ENCODE results near the gene PTPN1. TPM values are rescaled to one million over a fixed set of nuclear protein-coding genes. Genes with fewer than 3 reads are reported as not detected.

Gene PTPN1
- total and polyA plus RNA-seq, 2 of the 13 experiments (the other 11 are each of a cell fraction or from before 2014, with no cell fraction given): 17.7 to 37.2 TPM

- TF ChIP-seq MNT (IDR thresholded peaks at IDR 0.05) (no peak), ZIK1 (CRISPR knock-in tag; IDR thresholded peaks at IDR 0.05; ENCODE audit: borderline replicate concordance, low read depth) (peak; percentile 34; the same call in 1 of the 2 replicates), RNF2 (conservative IDR thresholded peaks at IDR 0.05; ENCODE audit: low read depth) (no peak), IRF2 (CRISPR knock-in tag; IDR thresholded peaks at IDR 0.05) (no peak), CEBPB (IDR thresholded peaks at IDR 0.05; ENCODE audit: borderline replicate concordance, low read depth, low read length) (peak; percentile 56; the same call in 1 of the 2 replicates), ZNF639 (CRISPR knock-in tag; conservative IDR thresholded peaks at IDR 0.05) (no peak), ZFP82 (CRISPR knock-in tag; IDR thresholded peaks at IDR 0.05; ENCODE audit: borderline replicate concordance) (no peak), GZF1 (CRISPR knock-in tag; IDR thresholded peaks at IDR 0.05) (no peak), KDM1A (CRISPR knock-in tag; IDR thresholded peaks at IDR 0.05) (no peak), ZBTB38 (CRISPR knock-in tag; IDR thresholded peaks at IDR 0.05) (peak; percentile 63; the same call in 1 of the 2 replicates)
Observed at GRCh38 chr20:50547964-50548363, 37.8 kb downstream of the PTPN1 start (continued).

GRCh38 chr20:50548396-50548795 lies 38.2 kb downstream of the PTPN1 start:
- H3K9me3 ChIP-seq (ENCODE audit: low read length): no peaks in the 10 kb centered on the region
- peaks cover 4 to 11% of the 10 kb centered on the region in 2 experiments; a peak in 4 of 5 replicates for H3K36me3 ChIP-seq (replicated peaks in 1 of 2; ENCODE audit: control insufficient read depth in 1 of 2, insufficient read depth in 2 of 2, low read length in 2 of 2)
- POLR2A ChIA-PET: interaction anchor here (1.1 kb wide), 1 partner anchor 8 kb away, joined by 3 read pairs; no protein-coding TSS in a partner anchor
- H4K20me1 ChIP-seq (ENCODE audit: insufficient read depth, low read length): no peaks in the 10 kb centered on the region
- TF ChIP-seq ZKSCAN5 (CRISPR knock-in tag; IDR thresholded peaks at IDR 0.05) (no peak), SNAI1 (CRISPR knock-in tag; IDR thresholded peaks at IDR 0.05; ENCODE audit: borderline replicate concordance) (no peak), ZNF280B (CRISPR knock-in tag; IDR thresholded peaks at IDR 0.05; ENCODE audit: borderline replicate concordance) (0 out of 2 replicates have a peak, but pooled peaks have one; percentile 19)
- intact Hi-C loops (cut with micrococcal nuclease; ENCODE audit: unreplicated experiment) (no loop called here), in situ Hi-C loops (cut with HindIII; ENCODE audit: extremely low pct_ligation_motif_present, low pct_unique_long_range_greater_than_20kb) (no loop called here)
- CTCF ChIA-PET (ENCODE audit: low intra/inter-chr PET ratio, low total read pairs): no interaction called here
- peaks cover 20% of the 10 kb centered on the region for H3K4me1 ChIP-seq (ENCODE audit: insufficient read depth, low read length)
- H3K4me3 ChIP-seq (replicated peaks in 1 of 3; ENCODE audit: insufficient read depth in 1 of 3, low read depth in 2 of 3, low read length in 3 of 3): no peak overlapping the region
- 96% methylated on average over 5 of the region's 5 CpGs for WGBS (ENCODE audit: low lambda C conversion rate)
- peaks cover 5% of the 10 kb centered on the region for H3K79me2 ChIP-seq (ENCODE audit: insufficient read depth, low read length)
- no peak overlapping the region for H2AFZ ChIP-seq (ENCODE audit: low read length)
- H3K9ac ChIP-seq (ENCODE audit: insufficient read depth, low read depth, low read length): no peak overlapping the region
- H3K27ac ChIP-seq (ENCODE audit: extremely low read length, insufficient read depth, low read length): no peak overlapping the region
- no TSS peak for BruUV-seq (replicated peaks)
- no peaks in the 10 kb centered on the region for H3K27me3 ChIP-seq (ENCODE audit: control insufficient read depth in 1 of 2, insufficient read depth in 2 of 2, low read length in 2 of 2)
- FAIRE-seq: no peak
- no peak for ATAC-seq
- no peak overlapping the region for H3K4me2 ChIP-seq (ENCODE audit: low read depth, low read length)
- no peak for DNase-seq (ENCODE audit: low spot score)
